IPS-NIHi7 (cell line): ENCODE results near the gene CSN1S1.

ENCODE experiments used
- DNase-seq: peaks from one replicate; pipeline ENCODE4 v3.0.0; 2012; ENCODE audit warnings: mixed read lengths; ENCODE audit errors: extremely low spot score

Gene CSN1S1

GRCh38 chr4:69991016-69991415 lies 60.1 kb downstream of the CSN1S1 start:
- no peak for DNase-seq

- no peak for DNase-seq
Observed at GRCh38 chr4:69994782-69995181, 63.9 kb downstream of the CSN1S1 start.

GRCh38 chr4:69995526-69996016 lies 64.7 kb downstream of the CSN1S1 start, which contains the start of gene STATH:
TSS of gene STATH (plus strand) at chr4:69995966. CDS start at chr4:69998438, 2,472 bp downstream.
- no peak for DNase-seq
